CD14-positive monocyte (primary cell): Measurements from ENCODE around the gene PDE4B. TPM values are rescaled to one million over a fixed set of nuclear protein-coding genes. Genes with fewer than 3 reads are reported as not detected.

Source experiments
- DNase-seq, 3 donors: peaks; one replicate each; pipeline ENCODE4 v3.0.0-alpha.2; 2011 to 2022
- H2AFZ ChIP-seq: 2 replicates; pipeline ENCODE4 v1.6.0; 2012; ENCODE audit warnings: mild to moderate bottlenecking, low read depth, low read length, inconsistent platforms; ENCODE audit not compliant: insufficient read depth, poor library complexity, severe bottlenecking
- H3K27ac ChIP-seq, 2 donors: 1 replicate in 1 of 2; 2 replicates in 1 of 2; pipeline ENCODE4 v1.5.1; 2012 to 2013; ENCODE audit warnings: low read length in 2 of 2, control low read depth in 1 of 2, inconsistent platforms in 1 of 2, low read depth in 1 of 2, mild to moderate bottlenecking in 1 of 2
- H3K27me3 ChIP-seq, 2 donors: one replicate each; pipeline versions ENCODE4 v1.6.0 to v1.6.1; 2011 to 2013; ENCODE audit warnings: low read length in 2 of 2; ENCODE audit not compliant: control insufficient read depth in 2 of 2, insufficient read depth in 2 of 2
- H3K36me3 ChIP-seq, 2 donors: replicated peaks in 1 of 2; 1 replicate in 1 of 2; 2 replicates in 1 of 2; pipeline versions ENCODE4 v1.5.1 to v1.6.1; 2012 to 2013; ENCODE audit warnings: low read length in 2 of 2, control low read depth in 1 of 2, inconsistent platforms in 1 of 2, mild to moderate bottlenecking in 1 of 2; ENCODE audit not compliant: insufficient read depth in 2 of 2, control insufficient read depth in 1 of 2
- H3K4me1 ChIP-seq, 2 donors: 1 replicate in 1 of 2; 2 replicates in 1 of 2; pipeline versions ENCODE4 v1.5.1 to v1.6.1; 2012 to 2013; ENCODE audit warnings: low read length in 2 of 2, control low read depth in 1 of 2, inconsistent platforms in 1 of 2, mild to moderate bottlenecking in 1 of 2, moderate library complexity in 1 of 2; ENCODE audit not compliant: insufficient read depth in 2 of 2, control insufficient read depth in 1 of 2
- H3K4me2 ChIP-seq: replicated peaks from 2 replicates; pipeline ENCODE3; 2012; ENCODE audit warnings: low read length, moderate library complexity, mild to moderate bottlenecking; ENCODE audit not compliant: poor library complexity, severe bottlenecking; ENCODE audit errors: extremely low read depth
- H3K4me3 ChIP-seq, 3 experiments: fragments of 200-600 bp in 1 of 3; sonication (generic) in 1 of 3; replicated peaks in 1 of 3; 1 replicate in 2 of 3; 2 replicates in 1 of 3; pipeline ENCODE4 v1.5.1; 2011 to 2013; ENCODE audit warnings: low read length in 3 of 3, mild to moderate bottlenecking in 3 of 3, control low read depth in 2 of 3, low read depth in 2 of 3, inconsistent platforms in 1 of 3, moderate library complexity in 1 of 3
- H3K79me2 ChIP-seq: 2 replicates; pipeline ENCODE4 v1.6.0; 2012; ENCODE audit warnings: mild to moderate bottlenecking, control low read depth, inconsistent platforms, low read length, moderate library complexity; ENCODE audit not compliant: insufficient read depth
- H3K9ac ChIP-seq: 2 replicates; pipeline ENCODE4 v1.6.0; 2017; ENCODE audit warnings: low read length, mild to moderate bottlenecking; ENCODE audit not compliant: insufficient read depth, poor library complexity, severe bottlenecking
- H3K9me3 ChIP-seq, 2 donors: replicated peaks in 1 of 2; 1 replicate in 1 of 2; 2 replicates in 1 of 2; pipeline versions ENCODE4 v1.5.1 to v1.6.1; 2012 to 2013; ENCODE audit warnings: low read length in 2 of 2, control low read depth in 1 of 2; ENCODE audit not compliant: control insufficient read depth in 1 of 2, insufficient read depth in 1 of 2
- H4K20me1 ChIP-seq: 2 replicates; pipeline ENCODE4 v1.6.0; 2012; ENCODE audit warnings: mild to moderate bottlenecking, low read length, control low read depth, moderate library complexity; ENCODE audit not compliant: insufficient read depth
- H3K27ac Mint-ChIP-seq, 7 donors: one replicate each; pipeline ENCODE4 v1.8.0; 2020; ENCODE audit warnings: mild to moderate bottlenecking in 7 of 7, mixed read lengths in 7 of 7, moderate library complexity in 6 of 7, inconsistent platforms in 2 of 7
- H3K27me3 Mint-ChIP-seq, 3 donors: one replicate each; pipeline ENCODE4 v1.8.0; 2021 to 2022; ENCODE audit warnings: low read depth in 3 of 3, mild to moderate bottlenecking in 3 of 3, mixed read lengths in 3 of 3, moderate library complexity in 3 of 3, inconsistent platforms in 1 of 3
- H3K36me3 Mint-ChIP-seq, 2 donors: one replicate each; pipeline ENCODE4 v1.8.0; 2020; ENCODE audit warnings: mixed read lengths in 2 of 2, inconsistent platforms in 1 of 2, mild to moderate bottlenecking in 1 of 2
- H3K4me1 Mint-ChIP-seq: one replicate; pipeline ENCODE4 v1.8.0; 2020; ENCODE audit warnings: mild to moderate bottlenecking, mixed read lengths
- H3K4me3 Mint-ChIP-seq, 2 donors: one replicate each; pipeline ENCODE4 v1.8.0; 2020; ENCODE audit warnings: mild to moderate bottlenecking in 2 of 2, mixed read lengths in 2 of 2, moderate library complexity in 1 of 2
- H3K9me3 Mint-ChIP-seq, 7 donors: one replicate each; pipeline ENCODE4 v1.8.0; 2020 to 2022; ENCODE audit warnings: mixed read lengths in 7 of 7, mild to moderate bottlenecking in 6 of 7, moderate library complexity in 6 of 7, inconsistent platforms in 2 of 7
- CTCF ChIP-seq: fragments of 200-600 bp; IDR thresholded peaks from one replicate; pipeline ENCODE4 v1.8.0; 2022; ENCODE audit warnings: antibody characterized with exemption, mild to moderate bottlenecking
- WGBS: methylation state at CpG from one replicate; pipeline ENCODE4 v1.1.5; 2013; ENCODE audit warnings: missing lambda C conversion rate; ENCODE audit not compliant: insufficient coverage; 5-methylcytosine and 5-hydroxymethylcytosine counted together
- intact Hi-C, 2 donors: fragments of 100-400 bp; cut with micrococcal nuclease; formaldehyde crosslinking; loops; one replicate each; pipeline versions ENCODE4 v1.15.0 to v1.15.1; 2023
- polyA plus RNA-seq, 3 donors: library from polyadenylated mRNA; depleted of rRNA in 1 of 3; unstranded in 2 of 3; stranded (reverse) in 1 of 3; fragments of 300-500 nt in 2 of 3; fragments of >200 nt in 1 of 3; fragmentation: Illumina TruSeq in 2 of 3; gene quantifications; 1 replicate in 2 of 3; 2 replicates in 1 of 3; pipeline ENCODE4 v1.2.3, GENCODE V29; 2012 to 2021

Gene PDE4B
- polyA plus RNA-seq, 3 donors, result 17.2 to 52.8 (median 25.2) TPM

DNA sequence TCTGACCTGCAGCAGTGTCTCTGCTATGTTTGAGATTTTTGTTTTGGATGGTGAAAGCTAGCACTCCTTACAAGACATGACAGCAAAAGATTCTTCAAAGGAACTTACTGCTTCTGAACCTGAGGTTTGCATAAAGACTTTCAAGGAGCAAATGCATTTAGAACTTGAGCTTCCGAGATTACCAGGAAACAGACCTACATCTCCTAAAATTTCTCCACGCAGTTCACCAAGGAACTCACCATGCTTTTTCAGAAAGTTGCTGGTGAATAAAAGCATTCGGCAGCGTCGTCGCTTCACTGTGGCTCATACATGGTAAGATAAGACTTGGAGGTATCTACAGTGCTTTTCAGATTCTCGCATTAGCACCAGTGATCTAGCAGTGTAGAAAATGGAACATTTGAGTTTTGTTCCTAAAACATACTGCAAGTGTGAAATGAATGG is 200.2 kb downstream of the PDE4B start:
- Histone ChIP-seq H3K4me1 (no peaks in the 10 kb centered on the region), H4K20me1 (no peaks in the 10 kb centered on the region), H3K27ac (no peak overlapping the region), H3K36me3 (no peaks in the 10 kb centered on the region), H3K4me2 (no peak overlapping the region), H3K79me2 (no peaks in the 10 kb centered on the region), H3K4me3 (no peak overlapping the region), H3K9me3 (no peaks in the 10 kb centered on the region), H3K27me3 (no peaks in the 10 kb centered on the region), H2AFZ (no peak overlapping the region), H3K9ac (no peak overlapping the region)
- Mint-ChIP-seq H3K4me1 (no peaks in the 10 kb centered on the region), H3K9me3 (peaks cover 0 to under 1% (median 0%) of the 10 kb centered on the region in 7 donors), H3K36me3 (no peaks in the 10 kb centered on the region), H3K27me3 (peaks cover 0 to 2% (median 1%) of the 10 kb centered on the region in 3 donors), H3K4me3 (no peak overlapping the region), H3K27ac (no peak overlapping the region)
- intact Hi-C loops, result no loop called here
- 100% methylated on average over 5 of the region's 7 CpGs for WGBS
- DNase-seq, result no peak
- no peak for TF ChIP-seq CTCF

GRCh38 chr1:65994223-65994622 is 201.5 kb downstream of the PDE4B start:
- Histone ChIP-seq H3K9me3 (no peaks in the 10 kb centered on the region), H3K79me2 (no peaks in the 10 kb centered on the region), H3K27me3 (no peaks in the 10 kb centered on the region), H2AFZ (no peak overlapping the region), H3K4me2 (no peak overlapping the region), H3K27ac (no peak overlapping the region), H3K4me3 (no peak overlapping the region), H4K20me1 (no peaks in the 10 kb centered on the region), H3K36me3 (no peaks in the 10 kb centered on the region), H3K9ac (no peak overlapping the region), H3K4me1 (no peaks in the 10 kb centered on the region)
- DNase-seq, result no peak
- WGBS, result no CpG with 5 or more reads among the region's 2 CpGs
- no peak for TF ChIP-seq CTCF
- Mint-ChIP-seq H3K9me3 (no peaks in the 10 kb centered on the region), H3K4me3 (no peak overlapping the region), H3K27me3 (peaks cover 0 to 4% (median 1%) of the 10 kb centered on the region in 3 donors), H3K36me3 (no peaks in the 10 kb centered on the region), H3K27ac (no peak overlapping the region), H3K4me1 (no peaks in the 10 kb centered on the region)
- intact Hi-C loops, result no loop called here
